Mucosa of stomach (tissue), 1 donor: ENCODE measurements around the gene KCTD6.
"Not testable (repeated sequence)": the region's sequence is repeated elsewhere in the genome, so short reads cannot be mapped to it uniquely, and the experiment has no call there.

Experiments used
- H3K27me3 ChIP-seq: one replicate; pipeline ENCODE4 v1.7.0; 2013; ENCODE audit warnings: mild to moderate bottlenecking, low read length; ENCODE audit not compliant: control insufficient read depth, insufficient read depth
- H3K36me3 ChIP-seq: one replicate; pipeline ENCODE4 v1.7.0; 2013; ENCODE audit warnings: low read length; ENCODE audit not compliant: control insufficient read depth, insufficient read depth
- H3K4me1 ChIP-seq: one replicate; pipeline ENCODE4 v1.7.0; 2013; ENCODE audit warnings: mild to moderate bottlenecking, low read length; ENCODE audit not compliant: control insufficient read depth, insufficient read depth
- H3K4me3 ChIP-seq: one replicate; pipeline ENCODE4 v1.7.0; 2013; ENCODE audit warnings: low read length
- H3K9ac ChIP-seq: one replicate; pipeline ENCODE4 v1.7.0; 2013; ENCODE audit warnings: mild to moderate bottlenecking, low read length, moderate library complexity
- H3K9me3 ChIP-seq: one replicate; pipeline ENCODE4 v1.7.0; 2013; ENCODE audit warnings: mild to moderate bottlenecking, low read length, moderate library complexity; ENCODE audit not compliant: control insufficient read depth
- donor health status: Pancreatic carcinoma.

The KCTD6 gene

DNA sequence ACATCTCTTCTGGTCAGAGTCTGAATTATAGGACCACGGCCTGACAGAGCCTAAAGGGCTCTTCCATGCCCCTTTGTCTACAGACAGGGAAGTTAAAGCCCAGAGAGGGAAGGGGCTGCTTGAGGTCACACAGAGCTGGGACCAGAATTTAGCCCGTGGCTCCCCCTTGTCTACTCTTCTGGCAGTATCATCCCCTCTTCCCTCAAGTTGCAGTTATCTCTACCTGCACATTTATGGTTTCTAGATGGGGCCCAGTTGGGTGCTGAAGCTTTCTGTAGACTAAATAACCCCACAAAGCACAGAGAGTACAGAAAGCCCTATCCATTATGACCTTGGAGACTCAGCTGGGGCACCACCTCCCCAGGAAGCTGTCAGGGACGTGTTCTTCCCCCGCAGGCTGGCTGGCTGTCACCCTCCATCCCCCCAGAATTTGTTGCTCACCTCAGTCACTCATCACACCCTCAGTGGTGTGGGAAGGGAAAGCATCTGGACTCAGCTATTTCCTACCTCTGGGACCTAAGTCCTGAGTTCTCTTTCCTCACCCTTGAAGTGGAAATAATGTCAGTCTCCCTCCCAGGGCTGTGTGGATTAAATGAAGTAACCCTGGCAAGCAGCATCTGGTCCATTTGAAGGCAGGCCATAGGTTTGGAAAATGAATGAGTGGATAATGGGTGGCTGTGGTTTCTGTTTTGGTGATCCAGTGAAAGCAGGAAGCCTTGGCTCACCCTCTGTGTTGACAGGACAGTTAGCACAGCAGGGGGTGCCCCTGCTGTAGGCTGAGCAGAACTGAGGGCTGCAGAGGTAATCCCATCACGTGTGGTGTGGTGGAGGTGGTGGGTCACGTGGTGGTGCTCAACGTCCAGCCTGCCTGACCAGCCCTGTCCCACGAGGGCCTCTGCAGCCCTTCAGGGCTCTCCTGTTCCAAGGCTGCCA, 28.8 kb downstream of the KCTD6 start:
- Histone ChIP-seq H3K36me3 (peaks cover 7% of the 10 kb centered on the region), H3K9ac (no peak overlapping the region), H3K4me1 (no peaks in the 10 kb centered on the region), H3K9me3 (no peaks in the 10 kb centered on the region), H3K27me3 (no peaks in the 10 kb centered on the region), H3K4me3 (no peak overlapping the region)

DNA sequence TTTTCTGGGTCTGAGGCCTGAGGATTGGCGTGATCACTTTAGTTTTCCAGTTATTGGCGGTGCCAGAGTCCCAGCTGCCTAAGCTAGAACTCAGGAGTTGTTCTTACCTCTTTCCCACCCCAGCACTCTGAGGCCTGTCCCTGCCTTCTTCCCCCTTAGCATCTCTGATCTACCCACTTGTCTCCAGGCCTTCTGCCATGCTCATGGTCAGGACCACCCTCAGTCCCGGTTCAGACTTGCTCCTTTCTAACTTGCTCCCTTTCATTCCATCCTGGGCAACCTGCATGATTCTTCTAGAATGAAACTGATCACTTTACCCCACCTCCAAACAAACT, 29.4 kb downstream of the KCTD6 start:
- H3K4me1 ChIP-seq = no peaks in the 10 kb centered on the region
- no peak overlapping the region for H3K4me3 ChIP-seq
- no peak overlapping the region for H3K9ac ChIP-seq
- no peaks in the 10 kb centered on the region for H3K9me3 ChIP-seq
- peaks cover 7% of the 10 kb centered on the region for H3K36me3 ChIP-seq
- no peaks in the 10 kb centered on the region for H3K27me3 ChIP-seq

GRCh38 chr3:58521917-58522631, 30.2 kb downstream of the KCTD6 start:
- no peak overlapping the region for H3K9ac ChIP-seq
- H3K27me3 ChIP-seq = no peaks in the 10 kb centered on the region
- H3K4me3 ChIP-seq = no peak overlapping the region
- H3K36me3 ChIP-seq = peaks cover 7% of the 10 kb centered on the region
- no peaks in the 10 kb centered on the region for H3K4me1 ChIP-seq
- no peaks in the 10 kb centered on the region for H3K9me3 ChIP-seq

DNA sequence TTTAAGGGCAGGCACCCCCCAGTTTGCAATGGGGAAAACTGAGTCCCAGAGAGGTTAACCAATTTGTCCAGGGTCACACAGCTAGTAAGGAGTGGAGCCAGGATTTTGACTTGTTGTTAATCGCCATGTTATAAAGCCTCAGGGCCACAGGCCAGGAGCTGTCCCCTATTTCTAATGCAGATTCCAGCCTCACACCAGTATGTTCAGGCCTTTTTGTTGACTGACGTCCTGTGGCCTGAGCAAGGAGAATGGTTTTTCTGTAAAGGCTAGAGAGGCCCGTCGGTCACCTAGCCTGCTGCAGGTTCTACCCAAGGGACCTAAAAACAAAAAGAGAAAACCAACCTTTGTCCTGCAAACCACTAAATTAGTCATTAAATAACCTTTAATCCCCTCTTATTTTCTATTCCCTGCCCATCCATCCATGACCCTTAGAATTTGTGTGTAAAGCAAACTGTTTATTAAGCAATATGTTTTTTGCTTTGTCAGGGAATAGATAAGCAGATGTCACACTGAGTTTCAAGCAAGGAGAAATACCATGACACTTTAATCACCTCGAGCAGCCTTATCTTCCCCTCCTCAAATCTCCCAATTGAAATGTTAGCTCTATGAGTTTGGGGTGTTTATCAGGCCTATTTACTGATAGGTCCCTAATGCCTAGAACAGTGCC, 31.0 kb downstream of the KCTD6 start:
- Histone ChIP-seq H3K9me3 (no peaks in the 10 kb centered on the region), H3K27me3 (no peaks in the 10 kb centered on the region), H3K4me1 (no peaks in the 10 kb centered on the region), H3K4me3 (no peak overlapping the region), H3K9ac (no peak overlapping the region), H3K36me3 (peaks cover 7% of the 10 kb centered on the region)

GRCh38 chr3:58524326-58524888, 32.5 kb downstream of the KCTD6 start:
- H3K4me3 ChIP-seq = no peak overlapping the region
- no peaks in the 10 kb centered on the region for H3K27me3 ChIP-seq
- no peak overlapping the region for H3K9ac ChIP-seq
- H3K36me3 ChIP-seq = peaks cover 7% of the 10 kb centered on the region
- H3K4me1 ChIP-seq = peaks cover 4% of the 10 kb centered on the region
- H3K9me3 ChIP-seq = no peaks in the 10 kb centered on the region

DNA sequence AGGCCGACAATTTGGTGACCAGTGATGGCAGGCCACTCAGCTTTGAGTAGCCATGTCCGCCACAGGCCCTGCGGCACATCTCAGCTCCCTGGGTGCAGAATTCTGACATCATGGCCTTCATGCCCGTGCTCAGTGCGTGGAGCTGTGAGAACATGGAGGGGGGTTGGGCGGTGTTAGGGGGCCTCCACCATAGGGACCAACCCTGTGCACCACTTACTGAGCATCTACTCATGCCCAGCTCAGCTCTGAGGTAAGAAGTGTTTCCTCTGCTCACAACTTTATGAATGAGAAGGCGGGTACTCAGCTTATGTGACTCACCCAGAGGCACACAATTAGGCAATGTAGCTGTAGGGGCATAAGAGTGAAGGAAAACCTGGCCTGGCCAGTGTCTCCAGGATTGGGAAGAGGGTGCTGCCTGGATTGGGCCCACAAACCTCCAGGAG, 34.6 kb downstream of the KCTD6 start:
- Histone ChIP-seq H3K4me3 (no peak overlapping the region), H3K36me3 (peaks cover 7% of the 10 kb centered on the region), H3K9ac (no peak overlapping the region), H3K4me1 (peaks cover 4% of the 10 kb centered on the region), H3K27me3 (no peaks in the 10 kb centered on the region), H3K9me3 (no peaks in the 10 kb centered on the region)

- not testable (repeated sequence) for H3K36me3 ChIP-seq, H3K4me1 ChIP-seq, H3K9ac ChIP-seq, H3K4me3 ChIP-seq, H3K27me3 ChIP-seq, H3K9me3 ChIP-seq
Measured at GRCh38 chr3:58527440-58527839, 35.5 kb downstream of the KCTD6 start.

DNA sequence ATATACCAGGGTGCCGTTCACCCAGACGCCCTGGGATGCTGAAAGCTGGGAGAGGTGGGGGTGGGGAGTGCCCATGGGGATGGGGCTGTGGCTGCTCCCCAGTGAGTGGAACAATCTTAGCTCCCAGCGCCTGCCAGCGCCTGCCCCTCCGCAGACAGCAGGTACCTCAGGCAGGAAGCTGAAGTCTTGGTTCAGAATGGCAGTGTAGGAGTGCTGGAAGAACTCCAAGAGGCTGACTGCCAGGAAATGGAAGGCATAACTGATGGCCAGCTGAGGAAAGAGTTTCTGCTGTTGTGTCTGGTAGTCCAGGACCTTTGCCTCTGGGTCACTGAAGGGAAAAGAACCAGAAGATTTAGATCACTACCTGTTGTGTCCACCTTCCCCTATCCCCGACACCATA, 36.7 kb downstream of the KCTD6 start:
- no peaks in the 10 kb centered on the region for H3K9me3 ChIP-seq
- peaks cover 12% of the 10 kb centered on the region for H3K4me1 ChIP-seq
- peaks cover 7% of the 10 kb centered on the region for H3K36me3 ChIP-seq
- no peaks in the 10 kb centered on the region for H3K27me3 ChIP-seq
- H3K9ac ChIP-seq = no peak overlapping the region
- no peak overlapping the region for H3K4me3 ChIP-seq

DNA sequence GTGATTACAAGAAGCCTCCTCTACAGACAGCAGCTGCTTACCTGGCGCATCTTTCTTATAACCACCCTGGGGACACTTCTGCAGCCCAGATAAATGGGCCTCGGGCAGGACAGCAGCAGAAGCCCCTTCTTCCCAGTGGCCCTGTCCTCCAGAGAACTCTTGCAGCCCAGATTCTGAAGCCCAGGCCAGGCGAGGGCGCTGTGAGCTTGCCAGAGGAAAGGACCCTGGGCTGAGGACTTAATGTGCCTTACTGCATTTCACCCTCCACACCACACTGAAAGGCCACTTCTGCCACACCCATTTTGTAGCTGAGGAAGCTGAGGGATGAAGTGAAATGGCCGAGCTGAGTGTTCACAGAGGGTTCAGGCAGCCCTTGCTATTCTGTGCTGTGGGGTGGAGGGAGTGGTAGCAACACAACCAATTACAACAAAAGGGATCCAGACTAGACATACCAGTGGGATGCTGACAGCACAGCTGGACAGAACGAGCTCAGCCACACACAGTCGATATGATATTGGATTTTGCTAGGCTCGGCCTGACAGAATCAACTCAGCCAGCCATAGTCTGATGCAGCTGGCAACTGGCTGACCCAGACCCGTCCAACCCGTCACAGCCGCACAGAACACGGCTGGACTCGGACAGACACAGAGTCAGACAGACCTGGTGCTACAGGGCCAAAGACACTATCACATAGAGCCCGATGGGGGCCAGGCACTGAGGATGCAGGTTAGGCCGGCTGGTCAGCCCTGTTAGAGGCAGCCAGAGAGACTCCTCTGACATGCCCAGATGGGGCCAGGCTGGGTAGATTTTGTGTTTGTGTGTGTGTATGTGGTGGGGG, 37.8 kb downstream of the KCTD6 start:
- no peaks in the 10 kb centered on the region for H3K36me3 ChIP-seq
- H3K9ac ChIP-seq = no peak overlapping the region
- H3K9me3 ChIP-seq = no peaks in the 10 kb centered on the region
- peaks cover 12% of the 10 kb centered on the region for H3K4me1 ChIP-seq
- H3K27me3 ChIP-seq = no peaks in the 10 kb centered on the region
- no peak overlapping the region for H3K4me3 ChIP-seq

GRCh38 chr3:58530354-58530865, 38.5 kb downstream of the KCTD6 start:
- peaks cover 16% of the 10 kb centered on the region for H3K4me1 ChIP-seq
- H3K36me3 ChIP-seq = no peaks in the 10 kb centered on the region

GRCh38 chr3:58531555-58531954, 39.7 kb downstream of the KCTD6 start:
- Histone ChIP-seq H3K4me1 (peaks cover 28% of the 10 kb centered on the region), H3K9ac (no peak overlapping the region), H3K27me3 (no peaks in the 10 kb centered on the region), H3K36me3 (no peaks in the 10 kb centered on the region), H3K4me3 (no peak overlapping the region), H3K9me3 (no peaks in the 10 kb centered on the region)

More at GRCh38 chr3:58530354-58530865, 38.5 kb downstream of the KCTD6 start:
- no peaks in the 10 kb centered on the region for H3K27me3 ChIP-seq
- H3K4me3 ChIP-seq = no peak overlapping the region
- no peaks in the 10 kb centered on the region for H3K9me3 ChIP-seq
- no peak overlapping the region for H3K9ac ChIP-seq
